Hematopoietic multipotent progenitor cell treated with erythropoietin and hydrocortisone succinate and interleukin-3 and kit ligand, for 4 days (in vitro differentiated cells): ENCODE results near the gene CHAMP1.
"Not testable (repeated sequence)": the region's sequence is repeated elsewhere in the genome, so short reads cannot be mapped to it uniquely, and the experiment has no call there.

Experiments
- DNase-seq: peaks from one replicate; pipeline ENCODE4 v3.0.0-alpha.2; 2015

The CHAMP1 gene

GRCh38 chr13:114338959-114339358 lies 24.7 kb downstream of the CHAMP1 start:
- DNase-seq: no peak

GRCh38 chr13:114339857-114340534 lies 25.7 kb downstream of the CHAMP1 start:
- peak; percentile 87 for DNase-seq

DNA sequence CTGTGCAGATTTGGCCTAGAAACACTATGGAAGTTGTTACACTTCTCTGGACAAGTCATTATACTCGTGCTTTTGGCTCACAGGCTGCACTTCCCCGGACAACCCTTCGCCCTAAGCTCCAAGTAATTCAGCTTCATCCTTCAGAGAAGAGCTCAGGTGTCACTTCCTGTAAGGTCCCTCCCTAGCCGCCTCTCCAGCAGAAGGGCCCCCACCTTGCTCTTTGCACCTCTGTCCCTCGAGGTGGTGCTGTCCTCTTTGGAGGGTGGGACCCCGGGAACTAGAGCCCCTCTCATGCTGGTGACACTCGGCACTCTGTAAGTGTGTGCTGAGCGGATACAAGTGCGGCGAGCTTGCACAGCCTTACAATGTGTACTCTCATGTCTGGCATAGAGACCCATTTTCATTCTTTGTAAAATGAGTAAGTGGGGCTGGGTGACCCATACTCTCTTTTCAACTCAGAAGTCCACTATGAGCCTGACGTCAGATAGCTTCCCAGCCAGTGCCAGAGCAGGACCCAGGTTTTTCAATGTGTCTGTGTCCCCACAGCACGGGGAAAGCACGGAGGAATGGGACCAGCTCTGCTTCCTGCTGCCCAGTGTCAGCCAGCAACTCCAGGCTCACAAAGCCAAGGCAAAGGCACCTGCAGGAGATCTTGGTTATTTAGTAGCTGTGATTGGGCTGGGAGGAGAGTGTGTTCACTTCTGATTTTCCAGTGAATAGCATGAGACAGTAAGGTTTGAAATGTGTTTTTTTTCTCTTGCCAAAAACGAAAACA lies 26.9 kb downstream of the CHAMP1 start:
- DNase-seq: no peak

GRCh38 chr13:114347256-114347655 lies 33.0 kb downstream of the CHAMP1 start:
- not testable (repeated sequence) for DNase-seq

DNA sequence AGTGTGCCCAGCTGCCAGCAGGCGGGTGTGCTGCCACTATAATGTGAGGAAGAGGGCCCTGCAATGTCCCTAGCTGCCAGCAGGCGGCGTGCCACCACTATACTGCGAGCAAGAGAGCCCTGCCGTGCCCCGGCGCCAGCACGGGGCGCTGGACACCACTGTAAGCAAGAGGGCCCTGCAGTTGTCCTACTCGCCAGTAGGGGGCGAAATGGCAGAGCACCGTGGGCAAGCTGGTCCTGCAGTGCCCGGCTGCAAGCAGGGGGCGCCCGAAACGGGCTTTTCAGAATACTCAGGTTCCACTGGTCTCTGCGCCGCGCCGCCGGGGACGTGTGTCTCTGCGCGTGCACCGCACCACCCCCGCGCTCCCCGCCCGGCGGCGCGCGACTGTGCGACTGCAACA lies 38.5 kb downstream of the CHAMP1 start:
- DNase-seq: peak; percentile 55

DNA sequence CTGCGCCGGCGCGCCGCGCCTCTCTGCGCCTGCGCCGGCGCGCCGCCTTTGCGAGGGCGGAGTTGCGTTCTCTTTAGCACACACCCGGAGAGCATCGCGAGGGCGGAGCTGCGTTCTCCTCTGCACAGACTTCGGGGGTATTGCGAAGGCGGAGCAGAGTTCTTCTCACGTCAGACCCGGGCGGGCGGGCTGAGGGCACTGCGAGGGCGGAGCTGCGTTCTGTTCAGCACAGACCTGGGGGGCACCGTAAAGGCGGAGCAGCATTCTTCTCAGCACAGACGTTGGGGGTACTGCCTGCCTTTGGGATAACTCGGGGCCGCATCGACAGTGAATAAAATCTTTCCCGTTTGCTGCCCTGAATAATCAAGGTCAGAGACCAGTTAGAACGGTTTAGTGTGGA lies 39.1 kb downstream of the CHAMP1 start:
- not testable (repeated sequence) for DNase-seq
